Measurements from ENCODE around the gene PLEKHA1.

- no peak for TF ChIP-seq POLR2AphosphoS5 (IDR thresholded peaks at IDR 0.05; ENCODE audit: low read depth, low read length)
- TF ChIP-seq TAF1 (IDR thresholded peaks at IDR 0.05; ENCODE audit: borderline replicate concordance, insufficient read depth, low read length): no peak
- TF ChIP-seq SIN3A (IDR thresholded peaks at IDR 0.05; ENCODE audit: borderline replicate concordance, insufficient read depth, low read length): no peak
- TF ChIP-seq, protein P1, sequence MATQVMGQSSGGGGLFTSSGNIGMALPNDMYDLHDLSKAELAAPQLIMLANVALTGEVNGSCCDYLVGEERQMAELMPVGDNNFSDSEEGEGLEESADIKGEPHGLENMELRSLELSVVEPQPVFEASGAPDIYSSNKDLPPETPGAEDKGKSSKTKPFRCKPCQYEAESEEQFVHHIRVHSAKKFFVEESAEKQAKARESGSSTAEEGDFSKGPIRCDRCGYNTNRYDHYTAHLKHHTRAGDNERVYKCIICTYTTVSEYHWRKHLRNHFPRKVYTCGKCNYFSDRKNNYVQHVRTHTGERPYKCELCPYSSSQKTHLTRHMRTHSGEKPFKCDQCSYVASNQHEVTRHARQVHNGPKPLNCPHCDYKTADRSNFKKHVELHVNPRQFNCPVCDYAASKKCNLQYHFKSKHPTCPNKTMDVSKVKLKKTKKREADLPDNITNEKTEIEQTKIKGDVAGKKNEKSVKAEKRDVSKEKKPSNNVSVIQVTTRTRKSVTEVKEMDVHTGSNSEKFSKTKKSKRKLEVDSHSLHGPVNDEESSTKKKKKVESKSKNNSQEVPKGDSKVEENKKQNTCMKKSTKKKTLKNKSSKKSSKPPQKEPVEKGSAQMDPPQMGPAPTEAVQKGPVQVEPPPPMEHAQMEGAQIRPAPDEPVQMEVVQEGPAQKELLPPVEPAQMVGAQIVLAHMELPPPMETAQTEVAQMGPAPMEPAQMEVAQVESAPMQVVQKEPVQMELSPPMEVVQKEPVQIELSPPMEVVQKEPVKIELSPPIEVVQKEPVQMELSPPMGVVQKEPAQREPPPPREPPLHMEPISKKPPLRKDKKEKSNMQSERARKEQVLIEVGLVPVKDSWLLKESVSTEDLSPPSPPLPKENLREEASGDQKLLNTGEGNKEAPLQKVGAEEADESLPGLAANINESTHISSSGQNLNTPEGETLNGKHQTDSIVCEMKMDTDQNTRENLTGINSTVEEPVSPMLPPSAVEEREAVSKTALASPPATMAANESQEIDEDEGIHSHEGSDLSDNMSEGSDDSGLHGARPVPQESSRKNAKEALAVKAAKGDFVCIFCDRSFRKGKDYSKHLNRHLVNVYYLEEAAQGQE (IDR thresholded peaks at IDR 0.05; ENCODE audit: insufficient read depth in 1 of 2, low read depth in 2 of 2, low read length in 2 of 2): no peak
Observed at GRCh38 chr10:122463466-122464249, 89.2 kb downstream of the PLEKHA1 start.

Measured in PFSK-1 (cell line).